GM21737 (cell line): ENCODE data around the gene ACAD9.
"Not testable (repeated sequence)": the region's sequence is repeated elsewhere in the genome, so short reads cannot be mapped to it uniquely, and the experiment has no call there.

Experiments
- ATAC-seq: cut with Tn5 transposase; IDR thresholded peaks from one replicate; pipeline ENCODE4 v1.9.1; 2021; ENCODE audit warnings: mild to moderate bottlenecking, moderate library complexity; ENCODE audit not compliant: unreplicated experiment

The ACAD9 gene

DNA sequence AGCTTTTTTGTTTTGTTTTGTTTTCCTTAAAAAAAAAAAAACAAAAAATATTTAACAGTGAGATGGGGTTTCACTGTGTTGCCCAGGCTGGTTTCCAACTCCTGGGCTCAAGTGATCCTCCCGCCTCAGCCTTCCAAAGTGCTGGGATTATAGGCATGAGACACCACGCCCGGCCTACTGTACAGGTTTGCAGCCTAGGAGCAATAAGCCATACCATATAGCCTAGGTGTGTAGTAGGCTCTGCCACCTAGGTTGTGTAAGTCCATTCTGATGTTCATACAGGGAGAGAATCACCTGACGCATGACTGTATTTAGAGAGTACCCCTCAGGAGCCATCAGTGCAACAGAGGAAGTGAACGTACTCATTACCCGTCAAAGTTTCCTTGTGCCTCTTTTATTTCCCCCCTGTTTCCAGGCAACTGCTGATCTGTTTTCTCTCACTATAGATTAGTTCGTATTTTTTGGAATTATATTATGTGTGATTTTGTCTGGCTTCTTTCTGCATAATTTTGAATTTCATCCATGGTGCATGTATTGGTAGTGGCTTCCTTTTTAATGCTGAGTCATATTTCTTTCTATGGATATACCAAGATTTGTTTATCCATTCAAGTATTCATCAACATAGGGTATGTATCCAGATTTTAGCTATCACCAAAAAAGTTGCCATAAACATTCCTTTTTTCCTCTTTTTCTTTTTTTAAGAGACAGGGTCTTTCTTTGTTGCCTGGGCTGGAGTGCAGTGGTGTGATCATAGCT lies 9.9 kb downstream of the ACAD9 start:
- no peak for ATAC-seq

DNA sequence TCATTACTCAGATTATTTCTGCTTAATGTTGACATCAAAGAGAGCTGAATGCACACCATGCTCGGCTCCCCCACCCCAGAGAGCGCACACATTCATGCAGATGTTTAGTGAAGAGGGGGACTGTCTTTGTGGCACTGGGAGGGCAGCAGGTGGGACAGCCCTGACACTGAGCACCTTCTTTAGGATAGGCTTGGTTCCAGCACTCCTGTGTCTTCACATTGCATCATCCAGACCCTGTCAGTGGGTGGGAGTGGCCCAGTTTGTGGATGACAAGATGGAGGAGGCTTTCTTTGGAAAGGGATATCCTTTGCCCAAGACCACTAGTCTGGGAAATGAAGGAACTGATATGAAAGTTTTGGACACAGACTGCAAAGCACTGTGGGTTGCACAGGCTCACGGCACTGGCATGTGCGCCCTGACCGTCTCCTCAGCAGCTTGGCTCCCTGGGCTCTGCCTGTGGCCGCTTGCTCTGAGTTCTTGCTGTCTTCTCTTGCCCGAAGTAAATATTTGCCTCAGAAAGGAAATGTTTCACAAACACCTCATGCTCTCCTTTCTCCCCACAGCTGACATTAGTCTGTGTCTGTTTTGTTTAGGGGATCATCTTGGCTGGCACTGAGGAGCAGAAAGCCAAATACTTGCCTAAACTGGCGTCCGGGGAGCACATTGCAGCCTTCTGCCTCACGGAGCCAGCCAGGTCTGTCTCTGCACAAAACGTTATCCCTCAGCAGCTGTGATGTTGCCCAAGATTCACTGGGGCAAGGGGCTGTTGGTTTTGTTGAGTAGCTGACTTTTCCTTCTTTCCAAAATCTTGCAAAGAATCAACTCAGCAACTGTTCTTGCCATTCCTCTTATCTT lies 16.6 kb downstream of the ACAD9 start:
- no peak for ATAC-seq

DNA sequence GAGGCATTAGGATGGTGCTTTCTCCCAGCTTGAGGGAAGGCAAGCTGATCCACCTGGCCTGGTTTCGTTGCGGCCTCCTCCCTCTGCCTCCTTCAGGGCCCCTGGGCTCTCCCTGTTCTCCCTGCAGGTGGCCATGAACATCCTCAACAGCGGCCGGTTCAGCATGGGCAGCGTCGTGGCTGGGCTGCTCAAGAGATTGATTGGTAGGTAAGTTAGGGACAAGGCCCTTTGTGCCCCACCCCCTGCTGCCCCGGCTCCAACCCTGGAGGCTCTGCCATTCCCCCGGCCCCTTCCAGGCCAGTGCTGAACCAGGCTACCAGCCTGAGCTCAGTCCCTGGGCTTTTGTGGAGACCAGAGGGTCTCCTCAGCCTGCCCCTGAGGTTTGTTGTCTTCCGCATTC lies 23.0 kb downstream of the ACAD9 start:
- no peak for ATAC-seq

DNA sequence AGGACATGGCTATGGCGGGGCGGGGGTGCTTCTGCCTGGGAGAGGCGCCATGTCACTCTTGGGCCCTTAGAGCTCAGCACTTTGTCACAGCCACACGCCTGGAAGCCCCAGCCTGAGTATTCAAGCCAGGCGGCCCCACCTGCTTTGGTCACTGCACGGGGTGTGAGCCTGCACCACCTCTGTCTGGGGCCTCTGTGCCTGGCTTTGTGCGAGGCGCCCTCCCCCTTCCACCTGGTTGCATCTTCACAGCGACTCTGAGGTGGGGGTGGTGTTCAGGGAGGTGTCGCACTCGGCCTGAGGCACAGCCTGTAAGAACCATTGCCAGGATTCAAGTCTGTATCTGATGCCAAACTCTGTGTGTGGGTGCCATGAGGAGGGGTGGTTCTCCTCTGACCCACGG lies 24.1 kb downstream of the ACAD9 start:
- ATAC-seq, result no peak

DNA sequence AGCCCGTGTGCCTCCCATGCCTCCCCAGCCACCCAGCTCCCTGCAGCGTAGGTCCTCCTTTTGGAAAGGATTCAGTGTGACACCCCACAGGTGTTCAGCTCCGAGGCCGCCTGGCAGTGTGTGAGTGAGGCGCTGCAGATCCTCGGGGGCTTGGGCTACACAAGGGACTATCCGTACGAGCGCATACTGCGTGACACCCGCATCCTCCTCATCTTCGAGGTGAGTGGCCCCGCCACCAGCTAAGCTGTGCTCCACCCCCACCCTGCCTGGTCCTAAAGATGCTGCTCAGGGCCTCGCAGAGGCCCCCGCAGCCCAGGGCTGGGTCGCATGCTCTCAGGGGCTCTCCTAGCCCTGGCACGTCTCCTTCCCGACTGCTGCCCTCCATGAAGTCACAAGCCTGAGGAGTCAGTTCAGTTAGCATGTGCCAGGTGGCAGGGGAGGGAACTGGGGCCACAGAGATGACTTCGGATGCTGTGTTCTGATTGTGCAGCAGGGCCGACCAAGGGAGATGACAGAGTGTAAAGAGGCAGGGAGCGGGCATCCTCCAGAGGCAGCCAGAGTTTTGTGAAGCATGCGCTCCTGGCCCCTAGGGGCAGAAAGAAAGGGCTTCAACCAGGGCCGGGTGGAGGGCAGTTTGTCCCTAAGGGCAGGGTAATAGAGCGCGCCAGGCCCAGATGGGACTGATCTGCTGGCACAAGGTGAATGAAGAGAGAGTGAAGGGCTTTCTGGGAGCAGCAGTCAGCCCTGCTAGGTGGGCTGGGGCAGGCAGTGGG lies 26.8 kb downstream of the ACAD9 start:
- ATAC-seq, result no peak

DNA sequence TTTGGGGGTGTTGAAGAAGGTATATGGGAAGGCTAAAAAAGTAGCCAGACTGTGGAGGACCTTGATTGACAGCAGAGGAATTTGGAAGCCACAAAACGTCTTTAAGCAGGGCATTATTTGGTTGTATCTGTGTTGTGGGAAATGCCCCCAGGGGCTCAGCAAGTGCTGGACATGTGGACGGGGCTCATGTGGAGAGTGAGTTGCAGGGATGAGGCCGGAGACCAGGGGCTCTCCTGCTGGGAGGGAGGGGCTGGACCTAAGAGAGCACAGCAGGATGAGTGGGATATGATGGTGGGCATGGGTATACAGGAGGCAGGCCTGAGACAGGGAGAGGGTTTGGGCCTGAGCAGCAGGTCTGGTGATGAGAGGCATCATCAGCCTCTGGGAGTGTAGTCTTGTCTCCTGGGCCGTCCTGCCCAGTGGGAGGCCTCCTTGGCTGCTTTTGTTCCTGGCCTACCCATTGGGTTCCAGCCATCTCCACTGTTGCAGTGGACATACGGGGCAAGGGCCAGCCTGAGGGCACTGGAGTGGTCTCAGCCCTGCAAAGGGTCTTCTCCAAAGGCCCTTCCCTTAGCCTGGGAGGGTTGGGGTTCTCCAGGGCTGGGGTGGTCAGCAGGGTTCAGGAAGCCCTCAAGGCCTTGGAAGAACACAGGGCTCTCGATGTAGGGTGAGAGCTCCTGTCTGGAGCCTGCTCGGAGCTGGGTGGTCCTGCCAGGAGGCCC lies 27.5 kb downstream of the ACAD9 start:
- ATAC-seq, result no peak

DNA sequence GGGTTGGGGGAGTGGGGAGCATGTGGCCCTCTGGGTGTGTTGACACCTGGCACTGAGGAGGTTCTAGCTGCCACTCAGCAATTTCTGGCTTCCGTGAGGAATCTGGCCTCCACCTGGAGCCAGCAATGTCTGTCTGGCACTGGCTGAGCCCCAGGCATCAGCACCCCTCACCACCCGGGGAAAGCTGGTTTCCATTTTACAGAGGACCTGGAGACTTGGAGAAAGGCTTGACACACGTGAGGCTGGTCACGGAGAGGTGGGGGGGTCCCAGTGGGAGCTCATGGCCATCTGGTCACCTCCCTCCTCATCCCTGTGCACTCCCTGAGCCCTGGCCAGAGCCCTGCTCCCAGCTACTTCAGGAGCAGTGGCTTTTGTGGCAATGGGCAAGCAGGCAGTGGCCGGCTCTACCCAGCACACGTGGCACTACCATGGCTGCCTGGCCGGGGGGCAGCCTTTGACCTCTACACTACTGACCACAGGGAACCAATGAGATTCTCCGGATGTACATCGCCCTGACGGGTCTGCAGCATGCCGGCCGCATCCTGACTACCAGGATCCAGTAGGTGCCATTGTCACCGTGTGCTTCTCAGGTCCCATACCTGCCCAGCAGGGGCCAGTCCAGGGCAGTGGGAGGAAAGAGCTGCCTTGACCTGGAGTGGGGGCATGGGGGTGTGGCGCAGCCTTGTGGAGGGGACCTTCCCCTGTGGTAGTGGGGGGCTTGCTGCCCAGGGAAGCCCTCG lies 28.5 kb downstream of the ACAD9 start:
- no peak for ATAC-seq

DNA sequence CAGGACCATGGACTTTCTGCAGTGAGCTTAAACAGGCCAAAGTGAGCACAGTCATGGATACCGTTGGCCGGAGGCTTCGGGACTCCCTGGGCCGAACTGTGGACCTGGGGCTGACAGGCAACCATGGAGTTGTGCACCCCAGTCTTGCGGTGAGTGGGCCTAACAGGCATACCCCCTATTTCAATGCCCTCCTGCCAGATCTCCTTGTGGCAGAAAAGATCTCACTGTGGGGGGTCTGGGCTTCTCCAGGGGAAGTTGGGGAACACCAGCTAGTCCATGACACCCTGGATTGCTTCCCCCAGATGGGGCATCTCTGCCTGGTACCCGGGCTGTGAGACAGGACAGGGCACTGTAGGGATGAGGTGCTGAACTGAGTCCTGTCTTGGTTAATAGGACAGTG lies 29.5 kb downstream of the ACAD9 start:
- ATAC-seq, result no peak

DNA sequence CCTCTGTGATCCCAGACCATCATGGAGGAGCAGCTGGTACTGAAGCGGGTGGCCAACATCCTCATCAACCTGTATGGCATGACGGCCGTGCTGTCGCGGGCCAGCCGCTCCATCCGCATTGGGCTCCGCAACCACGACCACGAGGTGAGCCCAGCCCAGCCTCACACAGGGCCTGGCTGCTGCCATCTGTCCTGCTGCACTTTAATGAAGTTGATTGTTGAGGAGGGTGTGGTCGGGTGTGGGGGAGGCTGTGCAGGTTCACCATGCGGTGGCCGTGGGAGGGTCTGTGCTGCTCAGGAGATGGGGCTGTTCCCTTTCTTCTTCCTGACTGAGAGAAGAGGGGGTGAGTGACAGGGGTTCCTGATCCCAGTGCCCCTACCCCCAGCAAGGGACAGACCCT lies 30.6 kb downstream of the ACAD9 start:
- ATAC-seq, result no peak

DNA sequence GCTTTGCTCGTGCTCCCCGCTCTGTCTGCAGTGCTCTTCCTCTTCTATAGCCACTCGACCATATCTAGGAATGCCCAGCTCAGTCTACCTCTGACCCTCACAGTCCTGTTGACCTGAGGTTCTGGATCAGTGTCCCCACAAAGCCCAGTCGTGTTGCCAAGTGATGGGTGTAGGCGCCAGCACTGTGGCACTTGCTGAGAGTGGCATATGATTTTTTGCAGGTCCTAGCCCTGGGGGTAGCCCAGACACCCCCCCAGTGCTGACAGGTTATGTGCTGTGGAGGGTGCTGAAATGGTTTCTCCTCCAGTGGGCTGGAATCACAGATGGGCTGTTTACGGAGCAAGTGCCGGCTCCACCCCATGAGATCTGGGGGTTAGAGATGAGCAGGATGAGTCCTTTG lies 32.5 kb downstream of the ACAD9 start:
- no peak for ATAC-seq

DNA sequence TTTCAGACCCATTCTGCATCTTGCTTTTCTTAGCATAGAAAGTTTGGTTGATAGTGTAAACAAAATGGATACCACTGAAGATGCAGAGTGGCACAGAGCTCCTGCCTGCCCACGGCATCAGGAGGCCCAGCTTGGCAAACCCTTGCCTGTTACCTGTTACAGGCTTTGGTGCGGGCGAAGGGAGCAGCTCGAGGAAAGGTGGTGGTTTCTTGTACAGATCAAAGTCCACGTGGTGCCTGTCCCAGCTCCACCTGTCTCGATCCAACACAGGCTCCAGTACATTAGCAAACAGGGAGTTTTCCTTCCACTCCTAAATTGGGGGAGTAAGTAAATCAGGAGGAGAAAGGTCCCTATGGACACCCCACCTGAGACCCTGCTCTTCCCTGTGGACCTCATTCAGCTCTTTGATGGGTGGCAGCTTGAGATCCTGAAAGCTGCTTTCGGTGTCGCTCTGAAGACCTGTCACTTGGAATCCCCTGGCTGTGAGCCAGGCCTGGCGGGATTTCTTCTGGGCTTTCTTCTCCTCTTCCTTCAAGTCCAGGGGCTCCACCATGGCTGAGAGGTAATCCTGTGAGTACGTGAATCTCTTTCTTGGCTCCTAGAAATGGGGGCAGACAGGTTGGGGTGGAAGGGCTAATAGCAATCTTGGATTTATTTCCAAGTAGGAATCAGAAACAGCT lies 35.7 kb downstream of the ACAD9 start:
- no peak for ATAC-seq

DNA sequence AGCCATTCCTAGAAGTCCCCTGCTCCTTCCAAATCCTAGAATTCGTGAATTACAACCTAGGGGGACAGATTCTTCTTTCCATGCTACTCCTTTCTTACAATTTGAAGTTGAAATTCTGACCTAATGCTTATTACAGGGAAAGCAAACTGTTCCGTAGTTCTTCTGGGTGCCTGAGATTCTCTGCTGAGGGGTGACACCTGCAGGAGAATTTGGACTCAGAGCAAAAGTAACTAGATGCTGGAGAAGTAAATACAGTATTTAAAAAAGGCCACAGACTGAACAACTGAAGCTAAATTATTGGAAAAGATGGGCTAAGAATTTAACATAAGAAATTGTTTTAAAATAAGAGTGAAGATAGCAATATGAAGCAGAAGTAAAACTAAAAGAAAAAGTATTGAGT lies 37.9 kb downstream of the ACAD9 start:
- no peak for ATAC-seq

DNA sequence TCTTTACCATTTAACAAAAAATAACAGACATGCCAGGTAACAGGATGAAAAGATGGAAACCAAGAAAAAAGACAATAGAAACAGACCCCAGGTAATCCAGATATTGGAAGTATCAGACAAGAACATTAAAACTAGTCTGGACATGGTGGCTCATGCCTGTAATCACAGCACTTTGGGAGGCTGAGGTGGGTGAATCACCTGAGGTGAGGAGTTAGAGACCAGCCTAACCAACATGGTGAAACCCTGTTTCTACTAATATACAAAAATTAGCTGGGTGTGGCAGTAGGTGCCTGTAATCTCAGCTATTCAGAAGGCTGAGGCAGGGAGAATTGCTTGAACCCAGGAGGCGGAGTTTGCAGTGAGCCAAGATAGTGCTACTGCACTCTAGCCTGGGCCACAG lies 40.6 kb downstream of the ACAD9 start:
- no peak for ATAC-seq

DNA sequence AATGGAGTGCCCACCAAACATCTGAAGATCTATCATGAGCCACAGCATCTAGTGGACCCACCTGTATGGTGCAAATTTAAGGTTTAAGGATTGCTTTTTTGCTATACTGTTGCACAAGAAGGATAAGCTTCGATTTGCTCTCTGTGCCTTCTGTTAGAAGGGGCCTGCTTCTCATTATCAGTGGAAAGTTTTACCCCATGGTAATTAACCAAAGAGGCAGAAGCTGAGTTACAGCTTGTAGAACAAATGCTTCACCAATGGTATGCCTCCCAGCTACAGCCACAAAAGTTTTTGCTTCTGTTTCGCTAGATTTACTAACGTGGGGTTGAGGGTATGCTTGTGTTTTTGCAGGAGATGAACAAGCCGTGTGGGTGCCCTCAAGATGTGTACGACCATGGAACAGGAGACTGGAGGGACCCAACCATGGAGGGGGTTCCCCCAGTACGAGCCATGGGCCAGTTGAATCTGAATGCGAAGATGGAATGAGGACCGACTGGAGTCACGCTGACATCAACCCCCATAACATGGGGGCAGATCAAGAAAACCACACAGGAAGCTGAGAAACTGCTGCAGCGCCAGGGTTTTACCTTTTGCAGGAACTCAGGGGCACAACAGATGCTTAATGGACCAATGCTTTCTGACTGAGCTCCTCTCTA lies 43.5 kb downstream of the ACAD9 start:
- ATAC-seq, result no peak

DNA sequence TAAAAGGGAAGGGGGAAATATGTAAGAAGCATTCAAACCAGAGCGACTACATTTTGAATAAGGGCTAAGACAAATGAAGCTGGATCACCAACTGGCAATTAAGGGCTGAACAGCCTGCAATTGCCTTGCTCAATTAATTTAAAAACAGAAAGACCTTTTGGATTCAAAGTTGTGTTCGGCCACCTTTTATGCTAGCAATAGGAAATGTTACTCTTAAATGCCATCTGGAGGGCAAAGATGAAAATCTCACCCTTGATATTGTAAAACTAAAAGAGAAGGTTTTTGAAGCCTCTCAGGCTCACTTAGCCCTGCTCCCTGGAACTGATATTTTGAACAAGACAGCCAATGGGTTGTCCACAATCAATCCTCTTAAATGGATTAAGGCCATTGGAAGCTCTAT lies 44.2 kb downstream of the ACAD9 start:
- ATAC-seq, result no peak

DNA sequence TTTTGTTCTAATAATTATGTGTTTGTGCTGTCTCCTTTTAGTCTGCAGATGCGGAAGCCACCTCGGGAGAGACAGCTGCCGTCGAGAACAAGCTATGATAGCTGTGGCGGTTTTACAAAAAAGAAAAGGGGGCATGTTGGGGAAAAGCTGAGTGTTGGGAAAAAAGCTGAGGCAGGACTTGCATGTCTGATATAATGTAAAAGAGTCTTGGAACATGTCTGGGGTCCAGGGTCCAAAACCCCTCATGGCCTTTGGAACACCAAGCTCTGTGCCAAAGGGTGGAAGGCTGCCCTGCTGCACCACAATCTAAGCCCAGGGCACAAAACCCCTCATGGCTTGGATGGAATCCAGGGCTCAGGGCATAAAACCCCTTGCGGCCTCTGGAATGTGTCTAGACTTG lies 44.6 kb downstream of the ACAD9 start:
- not testable (repeated sequence) for ATAC-seq

DNA sequence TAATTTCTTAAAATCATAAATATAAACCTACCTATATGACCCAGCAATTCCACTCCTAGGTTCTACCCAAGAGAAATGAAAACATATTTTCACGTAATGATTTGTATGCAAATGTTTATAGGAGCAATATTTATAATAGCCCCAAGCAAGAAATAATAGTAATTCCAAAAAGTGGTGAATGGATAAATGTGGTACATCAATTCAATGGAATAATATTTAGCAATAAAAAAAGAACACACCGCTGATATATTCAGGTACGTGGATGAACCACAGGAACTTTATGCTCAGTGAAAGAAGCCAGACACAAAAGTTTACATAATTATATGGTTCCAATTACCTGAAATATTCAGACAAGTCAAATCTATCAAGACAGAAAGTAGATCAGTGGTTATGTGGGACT lies 49.9 kb downstream of the ACAD9 start:
- no peak for ATAC-seq

DNA sequence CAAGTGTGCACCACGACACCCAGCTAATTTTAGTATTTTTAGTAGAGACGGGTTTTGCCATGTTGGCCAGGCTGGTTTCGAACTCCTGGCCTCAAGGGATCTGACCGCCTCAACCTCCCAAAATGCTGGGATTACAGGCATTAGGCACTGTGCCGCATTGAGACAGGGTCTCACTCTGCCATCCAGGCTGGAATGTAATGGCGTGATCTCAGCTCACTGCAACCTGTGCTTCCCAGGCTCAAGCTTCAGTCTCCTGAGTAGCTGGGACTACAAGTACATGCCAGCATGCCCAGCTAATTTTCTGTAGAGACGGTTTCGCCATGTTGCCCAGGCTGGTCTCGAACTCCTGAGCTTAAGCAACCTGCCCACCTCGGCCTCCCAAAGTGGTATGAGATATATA lies 51.6 kb downstream of the ACAD9 start:
- no peak for ATAC-seq

DNA sequence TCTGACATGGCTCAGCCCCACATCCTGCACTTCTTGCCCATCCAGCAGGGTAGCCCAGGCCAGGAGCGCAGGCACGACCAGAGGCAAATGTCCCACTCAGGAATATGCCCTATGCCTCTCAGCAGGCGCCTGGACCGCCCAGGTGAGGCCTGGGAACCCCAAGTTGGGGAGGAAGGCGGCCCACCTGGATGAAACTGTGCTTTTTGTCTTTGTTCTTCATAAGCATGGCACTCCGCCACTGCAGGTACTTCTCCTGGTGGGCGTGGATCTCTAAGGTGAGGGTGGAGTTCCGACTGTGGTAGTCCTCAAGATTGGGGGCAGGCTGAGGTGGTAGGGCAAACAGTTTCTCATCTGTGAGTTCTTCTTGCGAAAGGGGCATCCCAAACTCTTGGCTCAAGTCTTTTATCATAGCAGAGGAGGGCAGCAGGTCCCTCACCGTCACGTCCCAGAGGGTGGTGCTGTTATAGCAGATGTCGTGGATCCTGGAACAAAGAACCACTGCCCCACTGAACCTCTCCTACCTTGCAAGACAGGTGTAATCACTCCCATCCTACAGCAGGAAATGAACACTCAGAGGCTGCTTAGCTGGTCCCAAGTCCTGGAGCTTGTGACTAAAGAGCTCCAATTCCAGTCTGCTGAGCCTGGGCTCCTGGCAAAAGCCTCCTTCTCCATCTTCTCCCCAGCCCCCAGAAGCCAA lies 53.2 kb downstream of the ACAD9 start:
- ATAC-seq, result no peak
